GM19023 (cell line): ENCODE data around the gene CALR.
"Not testable (repeated sequence)": the region's sequence is repeated elsewhere in the genome, so short reads cannot be mapped to it uniquely, and the experiment has no call there.

Source experiments
- ATAC-seq: cut with Tn5 transposase; IDR thresholded peaks from one replicate; pipeline ENCODE4 v1.9.1; 2021; ENCODE audit warnings: mild to moderate bottlenecking, moderate library complexity; ENCODE audit not compliant: unreplicated experiment

The CALR gene

DNA sequence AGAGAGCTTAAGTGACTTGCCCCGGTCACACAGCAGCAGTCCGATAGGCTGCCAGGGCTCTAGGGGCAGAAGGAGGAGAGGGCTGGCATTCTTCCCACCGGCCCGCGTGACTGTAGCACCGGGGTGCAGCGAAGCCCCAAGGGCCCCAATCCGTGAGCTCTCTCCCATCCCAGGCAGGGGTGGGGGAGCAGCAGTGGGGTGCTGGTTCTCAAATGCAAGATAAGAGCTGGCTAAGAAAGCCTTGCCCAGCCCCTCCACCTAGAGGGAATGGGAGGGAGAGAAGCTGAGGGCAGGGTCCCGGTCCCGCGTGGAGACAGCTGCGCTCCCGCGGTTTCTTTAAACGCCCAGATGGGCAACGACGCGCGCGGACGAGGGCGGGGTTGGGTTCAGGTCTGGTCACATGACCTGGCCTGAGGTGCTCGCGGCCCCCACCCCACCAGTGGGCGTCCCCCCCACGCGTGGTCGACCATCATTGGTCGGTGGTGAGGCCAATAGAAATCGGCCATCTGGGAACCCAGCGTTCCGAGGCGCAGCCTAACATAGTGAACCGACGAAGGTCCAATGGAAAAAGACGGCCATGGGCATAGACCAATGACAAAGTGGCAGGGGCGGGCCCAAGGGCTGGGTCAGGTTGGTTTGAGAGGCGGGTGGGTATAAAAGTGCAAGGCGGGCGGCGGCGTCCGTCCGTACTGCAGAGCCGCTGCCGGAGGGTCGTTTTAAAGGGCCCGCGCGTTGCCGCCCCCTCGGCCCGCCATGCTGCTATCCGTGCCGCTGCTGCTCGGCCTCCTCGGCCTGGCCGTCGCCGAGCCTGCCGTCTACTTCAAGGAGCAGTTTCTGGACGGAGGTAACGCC is at the start of gene CALR:
CALR (plus strand) TSS at position 683 of the 852 bp plus-strand sequence; CDS start at position 754, 71 bp downstream.
- ATAC-seq: peak; percentile 88

DNA sequence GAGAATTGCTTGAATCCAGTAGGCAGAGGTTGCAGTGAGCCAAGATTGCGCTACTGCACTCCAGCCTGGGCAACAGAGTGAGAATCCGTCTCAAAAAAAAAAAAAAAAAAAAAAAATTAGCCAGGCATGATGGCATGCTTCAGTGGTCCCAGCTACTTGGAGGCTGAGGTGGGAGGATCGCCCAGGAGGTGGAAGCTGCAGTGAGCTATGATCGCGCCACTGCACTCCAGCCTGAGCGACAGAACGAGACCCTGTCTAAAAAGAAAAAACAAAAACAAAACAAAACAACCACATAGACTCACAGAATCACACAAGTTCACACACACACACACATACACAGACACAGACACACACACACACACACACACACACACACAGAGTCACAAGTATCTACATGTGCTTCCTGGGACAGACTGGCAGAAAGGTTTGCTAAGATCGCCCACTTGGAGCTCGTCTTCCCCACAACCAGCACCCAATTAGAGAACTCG is 48.1 kb upstream of the CALR start:
- not testable (repeated sequence) for ATAC-seq

DNA sequence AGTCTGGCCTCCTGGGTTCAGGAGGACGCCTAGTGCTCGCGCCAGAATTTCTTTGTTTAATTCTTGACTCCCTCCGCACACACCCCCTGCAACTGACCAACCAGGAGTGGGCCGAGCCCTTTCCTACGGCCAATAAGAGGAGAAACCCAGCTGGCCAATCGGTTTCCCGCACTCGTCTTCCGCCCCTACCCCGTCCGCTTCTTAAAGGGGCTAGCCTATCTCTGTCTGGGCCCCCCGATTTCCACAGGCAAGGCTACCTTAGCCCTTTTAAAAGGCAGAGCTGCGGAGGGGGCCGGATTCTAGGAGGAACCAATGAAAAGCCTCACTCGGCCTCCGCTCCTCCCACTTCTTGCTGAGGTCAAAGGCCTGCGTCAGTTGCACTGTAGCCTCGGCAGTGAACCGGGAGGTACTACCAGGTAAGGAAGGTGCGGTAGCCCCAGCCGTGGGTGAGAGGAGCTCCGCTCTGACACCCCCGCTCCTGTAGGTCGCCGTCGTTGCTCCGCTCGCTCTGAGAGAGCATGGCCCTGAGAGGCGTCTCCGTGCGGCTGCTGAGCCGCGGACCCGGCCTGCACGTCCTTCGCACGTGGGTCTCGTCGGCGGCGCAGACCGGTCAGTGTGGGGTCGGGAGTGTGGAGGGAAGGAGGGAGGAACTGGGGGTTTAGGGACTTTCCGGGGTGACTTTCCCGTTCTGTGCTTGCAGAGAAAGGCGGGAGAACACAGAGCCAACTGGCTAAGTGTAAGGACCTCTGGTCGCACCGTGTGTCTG is 47.4 kb upstream of the CALR start, which contains the start of gene GCDH:
GCDH (plus strand) TSS at position 374 of the 766 bp plus-strand sequence; CDS start at position 519, 145 bp downstream.
- peak; percentile 94 for ATAC-seq

- no peak for ATAC-seq
Observed at GRCh38 chr19:12891553-12892021, 46.8 kb upstream of the CALR start.

DNA sequence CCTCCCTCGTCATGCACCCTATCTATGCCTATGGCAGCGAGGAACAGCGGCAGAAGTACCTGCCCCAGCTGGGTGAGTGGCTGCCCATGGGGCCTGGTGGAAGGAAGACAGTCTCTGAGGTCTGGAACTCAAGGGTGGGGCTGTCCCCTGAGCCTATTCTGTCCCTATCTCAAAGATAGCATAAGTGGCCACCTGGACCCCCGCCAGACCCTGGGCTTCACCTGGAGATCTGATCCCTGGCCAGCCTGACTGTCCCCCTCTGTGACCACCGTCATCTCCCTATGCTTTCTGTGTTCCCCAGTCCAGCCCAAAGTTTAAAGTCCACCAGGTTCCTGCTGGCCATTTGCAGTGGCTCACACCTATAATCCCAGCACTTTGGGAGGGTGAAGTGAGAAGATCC is 44.8 kb upstream of the CALR start:
- ATAC-seq: no peak

DNA sequence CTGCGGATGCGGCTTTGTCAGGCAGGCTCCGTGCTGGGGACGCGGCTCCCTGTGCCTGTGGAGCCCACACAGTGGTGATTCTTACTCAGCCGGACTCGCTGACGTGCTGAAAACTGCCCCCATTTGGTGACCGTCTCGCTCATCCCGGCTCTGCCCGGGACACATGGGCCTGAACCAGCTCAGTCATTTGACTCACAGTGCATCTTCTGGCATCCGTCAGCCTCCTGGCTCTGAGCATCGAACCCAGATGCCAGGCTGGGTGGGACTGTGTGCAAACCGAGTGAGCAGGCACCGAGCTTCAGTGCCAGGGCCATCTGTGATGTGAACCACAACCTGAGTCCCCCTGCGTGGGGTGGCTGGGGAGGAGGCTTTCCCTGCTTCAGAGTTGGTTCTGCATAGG is 41.9 kb upstream of the CALR start:
- no peak for ATAC-seq

DNA sequence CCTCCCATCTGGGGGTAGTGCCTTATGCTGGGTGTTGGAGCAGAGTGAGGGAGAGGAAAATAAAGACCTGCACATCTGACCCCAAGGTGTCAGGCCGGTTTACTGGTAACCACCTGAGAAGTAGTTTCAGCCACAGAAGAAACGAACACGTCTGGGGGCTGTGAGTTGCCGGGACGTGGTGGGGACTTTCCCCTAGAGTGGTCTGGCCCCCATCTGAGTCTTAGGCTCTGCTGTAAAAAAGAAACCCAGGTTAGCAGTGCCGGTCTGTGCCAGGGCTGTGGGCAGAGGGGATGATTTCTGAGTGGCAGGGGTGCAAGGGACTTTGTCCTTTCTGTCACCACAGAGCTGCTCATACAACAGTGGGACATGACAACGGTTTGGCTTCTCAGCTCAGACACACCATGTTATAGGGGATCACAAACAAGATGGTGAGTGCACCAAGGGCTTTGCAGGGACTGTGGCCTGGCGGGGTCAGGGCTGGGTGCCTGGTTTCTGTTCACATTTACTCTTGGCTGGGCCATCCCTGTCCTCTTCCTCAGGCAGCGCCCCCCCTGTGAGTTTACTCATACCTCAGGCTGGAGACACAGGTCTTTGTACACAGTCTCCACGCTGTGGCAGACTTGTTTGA is 38.4 kb upstream of the CALR start:
- ATAC-seq: peak; percentile 86

- ATAC-seq: no peak
Observed at GRCh38 chr19:12907166-12907565, 31.2 kb upstream of the CALR start.

DNA sequence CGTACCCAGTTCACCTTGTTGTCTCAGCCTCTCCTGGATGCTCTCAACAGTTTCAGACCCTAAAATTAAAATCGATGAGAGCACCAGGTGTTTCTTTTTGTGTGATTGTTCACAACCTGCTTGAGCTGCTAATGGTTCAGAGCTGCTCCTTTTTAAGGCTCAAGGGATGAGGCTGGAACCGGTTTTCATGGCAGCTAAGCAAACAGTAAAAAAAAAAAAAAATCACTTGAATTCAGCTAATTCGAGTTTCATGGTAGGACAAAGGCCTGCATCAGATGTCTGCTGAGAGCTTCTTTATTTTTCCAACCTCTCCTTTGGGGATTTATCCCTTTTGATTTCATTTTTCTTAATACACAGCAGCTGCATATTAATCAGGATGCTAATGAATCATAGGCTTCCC is 25.8 kb upstream of the CALR start:
- no peak for ATAC-seq

- no peak for ATAC-seq
Observed at GRCh38 chr19:12913011-12913561, 25.3 kb upstream of the CALR start.

DNA sequence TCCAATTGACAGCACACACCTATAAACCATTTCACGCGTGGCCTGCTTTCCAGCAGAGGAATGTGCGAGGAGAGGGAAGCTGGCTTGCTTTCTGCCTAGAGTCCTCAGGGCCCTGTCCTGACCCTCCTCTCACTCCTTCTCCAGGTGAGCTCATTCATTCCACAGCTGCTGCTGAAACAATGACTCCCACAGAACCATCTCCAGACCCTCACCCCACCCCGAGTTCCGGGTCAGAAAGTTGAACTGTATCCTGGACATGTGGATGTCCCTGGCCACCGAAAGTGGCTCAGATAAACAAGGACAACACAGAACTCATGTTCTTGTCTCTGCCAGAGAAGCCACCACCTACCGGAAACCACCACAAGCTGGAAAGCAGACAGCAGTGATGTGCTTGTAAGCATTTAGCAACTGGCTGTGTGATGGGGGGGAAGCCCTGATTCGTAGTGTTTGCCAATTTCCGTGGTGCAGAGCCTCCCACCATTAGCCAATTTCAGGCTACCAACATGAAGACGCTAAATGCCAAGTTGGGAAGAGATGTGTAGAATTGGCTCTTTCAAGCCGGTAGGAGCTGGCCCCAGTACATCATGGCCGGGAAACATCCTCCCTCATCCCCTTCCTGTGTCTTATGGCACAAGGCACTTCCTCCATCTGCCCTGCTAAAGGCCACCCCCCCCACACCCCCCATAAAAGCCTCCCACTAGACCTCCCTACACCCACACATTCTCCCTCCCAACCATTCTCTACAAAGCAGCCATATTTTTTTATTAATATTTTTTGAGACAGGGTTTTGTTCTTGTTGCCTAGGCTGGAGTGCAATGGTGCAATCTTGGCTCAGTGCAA is 24.3 kb upstream of the CALR start:
- ATAC-seq: no peak

DNA sequence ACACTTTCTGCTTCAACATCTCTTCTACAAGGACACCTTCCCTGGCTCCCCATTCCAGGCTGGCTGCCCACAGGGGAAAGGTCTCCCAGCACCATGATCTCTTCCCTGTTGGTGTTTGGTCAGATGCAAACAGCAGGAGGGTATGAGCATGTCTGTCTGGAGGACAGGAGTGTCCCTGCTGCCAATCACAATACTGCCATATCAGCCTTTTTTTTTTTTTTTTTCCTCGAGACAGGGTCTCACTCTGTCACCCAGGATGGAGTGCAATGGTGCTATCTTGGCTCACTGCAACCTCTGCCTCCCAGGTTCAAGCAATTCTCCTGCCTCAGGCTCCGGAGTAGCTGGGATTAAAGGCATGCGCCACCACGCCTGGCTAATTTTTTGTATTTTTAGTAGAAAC is 22.5 kb upstream of the CALR start:
- not testable (repeated sequence) for ATAC-seq

DNA sequence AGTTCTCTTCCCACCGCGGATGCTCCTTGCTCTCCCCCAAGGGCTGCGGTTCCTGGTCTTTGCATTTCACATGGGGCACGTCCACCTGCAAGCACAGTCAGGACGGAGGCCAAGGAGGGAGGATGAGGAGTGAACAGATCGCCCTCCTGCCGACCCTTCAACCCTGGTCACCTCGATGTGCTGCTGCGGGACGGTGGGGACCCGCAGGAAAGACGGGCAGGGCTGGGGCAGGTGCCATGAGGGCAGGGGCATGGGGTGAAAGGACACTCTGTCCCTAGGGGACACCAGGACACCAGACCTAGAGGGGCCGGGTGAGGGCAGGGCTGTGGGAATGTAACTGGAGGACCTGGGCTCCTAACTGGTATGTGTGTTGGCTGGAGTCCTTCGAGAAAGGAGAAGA is 20.2 kb upstream of the CALR start:
- no peak for ATAC-seq

- no peak for ATAC-seq
Observed at GRCh38 chr19:12921047-12921446, 17.4 kb upstream of the CALR start.

DNA sequence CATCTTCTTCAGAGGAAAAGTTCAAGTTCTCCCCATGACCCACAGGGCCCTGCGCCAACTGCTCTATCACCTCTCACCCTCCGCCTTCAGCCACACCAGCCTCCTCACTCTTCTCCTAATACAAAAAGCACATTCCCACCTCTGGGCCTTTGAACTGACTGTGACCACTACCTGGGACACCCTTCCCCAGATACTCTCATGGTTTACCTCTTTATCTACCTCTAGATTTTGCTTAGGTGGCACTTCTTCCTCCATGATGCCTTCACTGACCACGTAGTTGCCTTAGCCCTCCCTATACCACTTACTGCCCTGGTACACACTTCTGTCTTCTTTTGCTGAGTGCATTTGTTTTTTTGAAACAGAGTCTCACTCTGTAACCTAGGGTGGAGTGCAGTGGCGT is 15.4 kb upstream of the CALR start:
- ATAC-seq: no peak

- ATAC-seq: no peak
Observed at GRCh38 chr19:12924621-12925310, 13.6 kb upstream of the CALR start.

GRCh38 chr19:12930002-12930645 is 8.3 kb upstream of the CALR start:
- ATAC-seq: no peak

DNA sequence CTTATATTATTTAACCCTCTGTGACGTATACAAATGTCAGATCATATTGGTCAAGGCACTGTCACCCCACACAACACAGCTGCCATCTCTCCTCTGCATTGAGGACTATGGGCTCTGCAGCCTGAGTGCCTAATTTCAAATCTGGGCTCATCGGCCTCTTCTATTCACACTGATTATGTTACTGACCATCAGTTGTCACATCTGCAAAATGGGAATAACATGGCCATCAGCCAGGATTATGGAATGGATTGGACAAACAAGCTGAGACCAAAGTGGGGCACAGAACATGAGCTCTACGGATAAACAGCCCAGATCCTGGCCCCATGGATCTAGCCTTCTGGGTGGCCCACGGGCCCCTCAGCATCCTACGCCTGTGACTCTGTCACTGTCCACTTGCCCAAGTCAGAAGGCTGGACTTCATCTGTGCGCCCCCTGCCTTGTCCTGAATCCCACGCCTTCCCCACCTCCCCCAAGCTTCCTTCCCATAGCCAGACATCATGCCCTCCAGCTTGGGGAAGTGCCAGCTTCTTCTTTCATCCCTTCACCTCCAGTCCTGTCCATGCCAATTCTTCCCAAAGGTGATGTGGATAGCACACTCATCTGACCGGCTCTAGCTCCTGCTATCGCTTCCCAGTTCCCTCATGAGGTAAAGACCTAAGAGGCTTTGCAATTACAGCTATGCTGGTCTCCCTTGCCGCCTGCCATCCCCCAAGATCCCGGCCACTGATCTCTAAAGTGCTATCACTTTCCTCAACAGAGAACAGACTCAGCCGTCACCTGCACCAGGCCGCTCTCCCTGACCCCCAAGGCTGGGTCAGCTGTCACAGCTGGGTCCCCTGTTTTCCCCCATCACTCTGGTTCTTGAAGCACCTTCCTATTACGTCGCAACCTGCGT is 5.8 kb upstream of the CALR start:
- no peak for ATAC-seq
